Measurements from ENCODE around the gene CRAT. TPM values are rescaled to one million over a fixed set of nuclear protein-coding genes. Genes with fewer than 3 reads are reported as not detected.

CRAT gene
- total RNA-seq, 2 experiments from 2014 or later, result 16.0 to 16.4 TPM

DNA sequence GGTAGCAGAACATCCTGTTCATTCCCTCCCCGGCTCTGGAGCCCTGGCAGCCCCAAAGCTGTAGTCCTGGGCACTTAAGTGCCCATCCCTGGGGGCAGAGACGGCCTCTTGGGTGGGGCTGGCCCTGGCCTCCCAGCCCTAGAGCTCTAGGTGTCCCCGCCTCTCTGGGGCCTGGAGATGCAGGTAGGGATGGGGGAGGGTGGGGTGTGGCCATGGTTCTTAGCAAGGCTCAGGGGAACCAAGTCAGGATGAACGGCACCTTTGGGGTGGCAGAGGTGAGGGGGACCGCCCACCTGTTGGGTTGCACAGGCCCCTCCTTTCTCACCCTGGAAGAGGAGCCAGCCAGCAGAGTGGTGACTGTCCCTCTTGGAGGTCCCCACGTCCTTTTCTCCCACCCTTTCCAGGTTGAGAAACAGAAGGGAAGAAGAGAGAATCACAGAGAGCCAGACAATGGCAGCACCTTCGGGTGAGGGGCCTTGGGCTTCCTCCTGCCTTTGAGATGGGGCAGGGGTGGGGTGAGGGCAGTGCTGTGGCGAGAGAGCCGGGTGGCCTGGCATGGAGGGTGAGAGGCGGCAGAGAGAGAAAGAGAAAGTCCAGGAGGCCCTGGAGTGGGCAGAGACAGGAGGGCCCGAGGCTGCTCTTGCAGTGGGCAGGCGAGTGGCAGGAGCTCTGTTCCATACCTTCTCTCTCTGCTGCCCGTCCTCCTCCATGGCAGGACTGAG lies 2.3 kb downstream of the CRAT start:
- DNase-seq, result no peak
- H3K9me3 Mint-ChIP-seq, result no peaks in the 10 kb centered on the region
- no peak overlapping the region for H3K27ac Mint-ChIP-seq
- ChIA-PET CTCF (no interaction called here), POLR2A (no interaction called here)
- no peaks in the 10 kb centered on the region for H3K27me3 Mint-ChIP-seq
- H3K4me1 Mint-ChIP-seq (ENCODE audit: low read depth), result peaks cover 13% of the 10 kb centered on the region
- intact Hi-C loops (cut with micrococcal nuclease), result no loop called here
- H3K36me3 Mint-ChIP-seq, result no peaks in the 10 kb centered on the region
- peak overlapping the region; percentile 6 for H3K4me3 Mint-ChIP-seq

DNA sequence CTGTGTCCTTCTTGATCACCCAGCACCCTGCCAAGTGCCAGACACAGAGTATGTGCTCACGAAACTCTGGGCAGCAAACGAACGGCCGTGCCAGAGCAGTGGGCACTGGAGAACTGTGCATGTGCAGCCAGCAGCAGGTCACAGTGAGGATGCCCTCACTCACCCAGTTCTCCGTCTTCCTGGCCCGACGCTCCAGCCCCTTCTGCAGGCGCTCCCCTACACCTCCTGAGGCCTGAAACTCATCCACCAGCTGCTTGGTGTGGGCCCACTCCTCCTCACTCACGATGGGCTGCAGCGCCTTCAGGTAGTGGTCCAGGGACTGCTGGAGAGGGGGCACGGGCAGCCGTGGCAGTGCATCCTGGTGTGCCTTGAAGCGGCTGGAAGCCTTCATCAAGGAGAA lies 2.9 kb downstream of the CRAT start:
- H3K27me3 Mint-ChIP-seq, result no peaks in the 10 kb centered on the region
- H3K36me3 Mint-ChIP-seq, result no peaks in the 10 kb centered on the region
- peaks cover 10% of the 10 kb centered on the region for H3K4me1 Mint-ChIP-seq (ENCODE audit: low read depth)
- ChIA-PET CTCF (no interaction called here), POLR2A (no interaction called here)
- no peak overlapping the region for H3K27ac Mint-ChIP-seq
- DNase-seq, result no peak
- intact Hi-C loops (cut with micrococcal nuclease), result no loop called here
- no peaks in the 10 kb centered on the region for H3K9me3 Mint-ChIP-seq
- H3K4me3 Mint-ChIP-seq, result no peak overlapping the region

DNA sequence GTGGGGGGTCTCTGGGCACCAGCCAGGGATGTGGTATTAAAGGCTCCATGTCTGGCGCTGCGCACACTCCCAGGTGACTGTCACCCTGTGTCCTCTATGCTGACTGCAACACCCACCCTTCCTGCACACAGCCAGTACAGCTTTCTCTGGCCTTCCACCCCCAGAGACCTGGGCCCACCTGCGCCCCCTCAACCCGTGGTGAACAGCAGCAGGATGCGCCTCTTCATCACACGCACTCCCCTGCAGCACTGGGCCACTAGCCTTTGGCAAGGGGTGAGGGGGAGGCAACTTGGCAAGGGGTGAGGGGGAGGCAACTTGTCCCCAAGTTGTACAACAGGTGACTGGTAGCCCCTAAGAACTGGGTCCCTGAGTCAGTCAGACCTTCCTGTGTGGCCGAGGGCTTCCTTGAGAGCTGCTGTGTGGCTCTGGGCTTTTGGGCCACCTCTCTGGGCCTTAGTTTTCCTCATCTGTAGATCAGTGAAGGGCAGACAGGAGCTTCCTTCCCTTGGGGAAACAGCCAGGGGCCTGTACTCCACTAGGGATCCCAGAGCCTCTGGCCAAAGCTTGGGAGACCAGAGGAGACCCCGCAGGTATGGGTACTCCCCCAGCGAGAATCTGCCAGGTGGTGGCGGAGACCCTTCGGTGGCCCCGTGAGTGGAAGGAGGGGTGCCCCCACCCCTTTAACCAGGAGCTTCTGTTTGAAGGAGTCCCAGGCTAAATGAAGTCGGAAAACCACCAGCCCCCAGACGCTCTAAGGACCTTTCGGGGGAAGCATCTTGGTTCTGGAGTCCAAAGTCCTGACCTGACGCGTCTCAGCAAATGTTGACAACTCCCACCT lies 4.5 kb downstream of the CRAT start:
- ChIA-PET CTCF (no interaction called here), POLR2A (no interaction called here)
- intact Hi-C loops (cut with micrococcal nuclease), result no loop called here
- DNase-seq, result no peak
- H3K4me1 Mint-ChIP-seq (ENCODE audit: low read depth), result peaks cover 5% of the 10 kb centered on the region
- H3K9me3 Mint-ChIP-seq, result no peaks in the 10 kb centered on the region
- no peaks in the 10 kb centered on the region for H3K36me3 Mint-ChIP-seq
- no peaks in the 10 kb centered on the region for H3K27me3 Mint-ChIP-seq
- H3K27ac Mint-ChIP-seq, result no peak overlapping the region
- no peak overlapping the region for H3K4me3 Mint-ChIP-seq

DNA sequence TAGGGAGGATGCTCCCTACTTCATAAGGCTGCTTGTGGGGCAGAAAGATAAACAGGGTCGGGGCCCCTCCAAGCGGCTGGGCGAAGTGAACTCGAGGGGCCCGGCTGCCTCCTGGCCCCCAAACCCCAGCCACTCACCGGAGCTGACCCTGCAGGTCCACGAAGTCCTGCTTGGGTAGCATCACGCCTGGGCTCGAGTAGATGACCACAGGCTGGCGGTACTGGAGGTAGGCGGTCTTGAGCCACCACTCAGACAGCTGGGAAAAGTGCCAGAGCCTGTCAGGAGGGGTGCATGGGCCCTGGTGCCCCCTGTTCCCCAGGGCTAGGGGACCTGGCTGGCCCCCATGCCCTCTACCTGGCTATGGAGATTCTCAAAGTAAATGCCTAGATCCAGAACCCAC lies 6.5 kb downstream of the CRAT start:
- CTCF ChIA-PET, result no interaction called here
- no peaks in the 10 kb centered on the region for H3K4me1 Mint-ChIP-seq (ENCODE audit: low read depth)
- H3K36me3 Mint-ChIP-seq, result no peaks in the 10 kb centered on the region
- POLR2A ChIA-PET, result no interaction called here
- no peaks in the 10 kb centered on the region for H3K27me3 Mint-ChIP-seq
- intact Hi-C loops (cut with micrococcal nuclease), result no loop called here
- no peak for DNase-seq
- H3K27ac Mint-ChIP-seq, result no peak overlapping the region
- no peak overlapping the region for H3K4me3 Mint-ChIP-seq
- no peaks in the 10 kb centered on the region for H3K9me3 Mint-ChIP-seq

DNA sequence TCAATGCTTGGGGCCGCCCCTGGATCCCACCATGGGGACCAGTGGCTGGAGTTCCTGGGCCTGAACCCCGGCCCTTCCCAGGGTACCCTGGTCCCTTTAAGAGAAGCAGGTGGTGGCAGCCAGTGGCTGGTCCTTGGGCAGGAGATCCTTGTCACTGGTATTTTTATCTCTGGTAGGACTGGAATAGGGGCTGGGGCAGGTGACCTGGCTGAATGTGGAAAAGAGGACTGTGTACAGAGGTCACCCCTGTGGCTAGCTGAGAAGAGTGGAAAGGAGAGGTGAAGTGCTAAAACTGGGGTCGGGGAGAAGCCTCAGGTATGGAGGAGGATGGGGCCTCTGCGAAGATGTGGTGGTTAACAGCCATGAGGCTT lies 7.0 kb downstream of the CRAT start:
- ChIA-PET POLR2A (no interaction called here), CTCF (interaction anchor here (1.1 kb wide), 1 partner anchor 27 kb away, joined by 3 read pairs; no protein-coding TSS in a partner anchor)
- Mint-ChIP-seq H3K27ac (no peak overlapping the region), H3K4me1 (ENCODE audit: low read depth) (no peaks in the 10 kb centered on the region), H3K4me3 (no peak overlapping the region), H3K9me3 (no peaks in the 10 kb centered on the region), H3K36me3 (no peaks in the 10 kb centered on the region), H3K27me3 (no peaks in the 10 kb centered on the region)
- intact Hi-C loops (cut with micrococcal nuclease), result no loop called here
- no peak for DNase-seq

DNA sequence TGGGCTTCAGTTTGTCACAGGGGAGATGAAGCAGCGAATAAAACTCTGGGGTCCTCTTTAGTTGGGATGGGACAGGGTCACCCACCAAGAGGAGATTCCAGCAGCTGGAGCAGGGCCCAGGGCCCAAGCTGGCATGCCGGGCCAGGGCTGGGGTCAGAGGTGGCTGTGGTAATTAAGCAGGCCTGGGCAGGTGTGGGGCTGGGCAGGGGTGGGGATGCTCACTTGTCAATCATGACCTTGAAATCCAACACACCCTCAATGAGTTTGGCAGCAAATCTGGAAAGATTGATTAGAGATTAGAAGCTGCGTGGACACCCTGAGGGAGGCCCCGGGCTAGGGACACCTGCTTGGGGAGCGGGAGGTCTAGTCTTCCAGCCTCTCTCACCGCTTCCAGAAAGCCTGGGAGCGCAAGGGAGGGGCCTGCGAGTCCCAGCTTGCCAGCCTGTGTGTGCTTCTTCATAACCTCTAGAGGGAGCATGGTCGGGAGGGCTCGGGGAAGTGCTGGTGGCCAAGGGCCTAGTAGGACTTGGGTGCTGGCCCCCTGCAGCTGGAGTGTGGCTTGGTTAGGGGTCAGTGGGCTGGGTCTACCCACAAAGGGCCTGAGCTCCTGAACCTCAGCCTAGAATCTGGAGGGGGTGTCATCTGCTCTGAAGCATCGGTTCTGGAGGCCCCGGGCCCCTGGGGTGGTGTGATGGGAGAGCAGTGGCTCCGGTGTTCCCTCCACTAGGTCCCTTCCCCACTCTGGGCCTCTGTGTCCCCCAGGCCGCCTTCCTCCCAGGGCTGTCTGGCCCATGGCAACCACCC lies 7.6 kb downstream of the CRAT start:
- Mint-ChIP-seq H3K27me3 (no peaks in the 10 kb centered on the region), H3K4me3 (no peak overlapping the region), H3K36me3 (no peaks in the 10 kb centered on the region), H3K27ac (no peak overlapping the region), H3K4me1 (ENCODE audit: low read depth) (no peaks in the 10 kb centered on the region), H3K9me3 (no peaks in the 10 kb centered on the region)
- DNase-seq, result peak; percentile 30
- ChIA-PET POLR2A (interaction anchor here (0.6 kb wide), 1 partner anchor 30 kb away, joined by 3 read pairs; no protein-coding TSS in a partner anchor), CTCF (interaction anchor here (1.1 kb wide), 1 partner anchor 28 kb away, joined by 3 read pairs; no protein-coding TSS in a partner anchor)
- intact Hi-C loops (cut with micrococcal nuclease), result no loop called here

DNA sequence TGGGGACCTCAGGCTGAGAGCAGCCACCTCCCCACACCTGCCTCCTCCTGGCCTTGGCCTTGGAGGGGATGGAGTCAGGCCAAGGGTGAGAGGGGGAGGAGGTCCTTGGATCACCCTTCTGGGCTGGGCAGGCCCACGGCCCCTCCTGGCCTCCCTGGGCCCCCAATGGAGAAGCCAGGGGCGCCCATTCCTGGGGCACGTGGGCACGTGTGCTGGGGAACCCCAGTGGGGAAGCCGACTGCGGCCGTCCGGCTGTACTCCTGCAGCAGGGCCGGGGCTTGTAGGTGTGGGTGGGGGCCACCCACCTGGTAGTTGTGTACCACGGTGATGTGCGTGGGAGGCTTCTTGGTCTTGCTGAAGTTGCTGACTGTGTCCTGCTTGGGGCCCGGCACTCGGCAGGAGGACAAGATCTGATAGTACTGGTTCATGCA lies 8.5 kb downstream of the CRAT start:
- POLR2A ChIA-PET, result no interaction called here

DNA sequence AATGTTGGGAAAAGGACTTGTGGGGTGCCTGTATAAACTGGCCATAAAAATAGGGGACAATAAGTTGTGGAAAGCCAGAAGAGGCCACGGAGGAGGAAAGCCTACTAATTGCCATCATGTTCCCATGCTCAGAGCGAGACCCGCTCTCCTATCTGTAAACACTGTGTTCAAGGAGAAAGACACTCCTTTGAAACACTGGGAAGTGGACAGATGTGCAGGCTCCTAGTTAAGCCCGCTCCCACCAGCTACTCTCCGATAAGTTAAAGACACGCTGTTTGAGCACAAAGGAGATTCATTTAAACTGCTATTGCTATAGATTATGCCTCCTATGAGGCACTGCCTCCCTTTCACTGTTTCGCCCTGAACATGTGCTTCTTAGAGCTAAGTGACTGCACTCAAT lies 9.3 kb downstream of the CRAT start:
- no peak overlapping the region for H3K27ac Mint-ChIP-seq
- no peaks in the 10 kb centered on the region for H3K27me3 Mint-ChIP-seq
- no peaks in the 10 kb centered on the region for H3K4me1 Mint-ChIP-seq (ENCODE audit: low read depth)
- no peak for DNase-seq
- no peaks in the 10 kb centered on the region for H3K9me3 Mint-ChIP-seq
- CTCF ChIA-PET, result no interaction called here
- H3K4me3 Mint-ChIP-seq, result no peak overlapping the region
- intact Hi-C loops (cut with micrococcal nuclease), result no loop called here
- peaks cover 2% of the 10 kb centered on the region for H3K36me3 Mint-ChIP-seq
- POLR2A ChIA-PET, result interaction anchor here (0.6 kb wide), 1 partner anchor 57 kb away, joined by 3 read pairs; no protein-coding TSS in a partner anchor

More for the DNA sequence above, 8.5 kb downstream of the CRAT start:
- intact Hi-C loops (cut with micrococcal nuclease), result no loop called here
- Mint-ChIP-seq H3K36me3 (peaks cover 2% of the 10 kb centered on the region), H3K4me3 (no peak overlapping the region), H3K4me1 (ENCODE audit: low read depth) (no peaks in the 10 kb centered on the region), H3K9me3 (no peaks in the 10 kb centered on the region), H3K27me3 (no peaks in the 10 kb centered on the region), H3K27ac (no peak overlapping the region)
- no peak for DNase-seq
- CTCF ChIA-PET, result no interaction called here

DNA sequence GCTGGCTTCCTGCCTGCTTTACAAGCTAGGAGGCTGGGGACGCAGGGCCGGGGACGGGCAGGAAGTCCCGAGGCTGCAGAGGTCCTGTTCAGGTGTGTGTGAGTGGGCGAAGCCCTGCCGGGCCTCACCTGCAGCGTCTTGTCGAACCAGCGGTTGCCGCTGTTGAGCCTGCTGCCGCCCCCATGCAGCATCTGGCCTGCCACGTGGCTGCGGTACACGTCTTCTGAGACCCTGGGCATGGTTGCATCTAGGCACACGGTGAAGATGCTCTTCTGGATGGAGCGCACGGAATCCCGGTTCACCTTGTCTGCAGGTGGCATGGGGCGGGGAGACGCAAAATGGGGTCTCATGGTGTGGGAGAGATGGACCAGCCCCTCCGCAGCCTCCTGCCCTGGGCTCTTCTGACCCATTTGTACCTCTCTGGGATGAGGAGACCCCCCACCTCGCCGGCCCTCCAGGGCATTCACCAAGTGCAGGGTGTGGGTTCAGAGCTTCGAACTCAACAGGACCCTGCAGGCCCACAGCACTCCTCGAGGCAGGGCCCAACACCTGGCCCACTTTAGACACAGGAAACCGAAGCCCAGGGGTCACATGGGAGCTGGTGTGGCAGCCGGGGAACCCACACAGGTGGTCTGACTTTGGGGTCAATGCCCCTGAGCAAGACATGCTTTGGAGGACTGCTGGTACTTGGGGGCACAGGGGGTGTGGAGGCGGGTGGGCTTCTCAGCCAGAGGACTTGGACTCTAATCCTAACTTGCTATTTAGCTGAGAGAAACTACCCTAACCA lies 10.0 kb downstream of the CRAT start:
- Mint-ChIP-seq H3K36me3 (peaks cover 2% of the 10 kb centered on the region), H3K4me3 (no peak overlapping the region), H3K27ac (no peak overlapping the region), H3K27me3 (no peaks in the 10 kb centered on the region), H3K9me3 (no peaks in the 10 kb centered on the region), H3K4me1 (ENCODE audit: low read depth) (no peaks in the 10 kb centered on the region)
- ChIA-PET POLR2A (interaction anchor here (0.6 kb wide), 1 partner anchor 56 kb away, joined by 3 read pairs; no protein-coding TSS in a partner anchor), CTCF (no interaction called here)
- no peak for DNase-seq
- intact Hi-C loops (cut with micrococcal nuclease), result no loop called here

DNA sequence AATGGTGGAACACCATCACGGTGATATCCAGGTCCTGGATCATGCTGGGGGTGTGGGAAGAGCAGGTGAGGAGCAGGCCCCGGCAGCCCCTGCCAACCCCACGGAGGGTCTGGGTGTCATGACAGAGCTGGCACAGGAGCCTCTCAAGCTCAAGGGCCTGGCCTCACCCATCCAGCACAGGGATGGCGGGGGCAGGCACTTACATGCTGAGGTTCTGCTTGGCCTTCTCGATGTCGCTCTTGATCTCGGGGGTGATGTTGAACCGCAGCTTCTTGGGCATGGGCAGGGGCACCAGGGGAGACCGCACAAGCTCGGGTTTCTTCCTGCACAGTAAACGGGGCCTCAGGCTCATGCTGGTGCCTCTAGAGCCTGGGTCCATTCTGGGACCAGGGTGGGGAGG lies 12.3 kb downstream of the CRAT start:
- Mint-ChIP-seq H3K27me3 (no peaks in the 10 kb centered on the region), H3K36me3 (peaks cover 2% of the 10 kb centered on the region), H3K4me3 (no peak overlapping the region), H3K9me3 (no peaks in the 10 kb centered on the region), H3K4me1 (ENCODE audit: low read depth) (no peaks in the 10 kb centered on the region), H3K27ac (no peak overlapping the region)
- intact Hi-C loops (cut with micrococcal nuclease), result no loop called here
- ChIA-PET POLR2A (interaction anchor here (0.6 kb wide), 1 partner anchor 727 kb away, joined by 3 read pairs; no protein-coding TSS in a partner anchor), CTCF (interaction anchor here (1.5 kb wide), 1 partner anchor 33 kb away, joined by 3 read pairs; no protein-coding TSS in a partner anchor)
- DNase-seq, result no peak

DNA sequence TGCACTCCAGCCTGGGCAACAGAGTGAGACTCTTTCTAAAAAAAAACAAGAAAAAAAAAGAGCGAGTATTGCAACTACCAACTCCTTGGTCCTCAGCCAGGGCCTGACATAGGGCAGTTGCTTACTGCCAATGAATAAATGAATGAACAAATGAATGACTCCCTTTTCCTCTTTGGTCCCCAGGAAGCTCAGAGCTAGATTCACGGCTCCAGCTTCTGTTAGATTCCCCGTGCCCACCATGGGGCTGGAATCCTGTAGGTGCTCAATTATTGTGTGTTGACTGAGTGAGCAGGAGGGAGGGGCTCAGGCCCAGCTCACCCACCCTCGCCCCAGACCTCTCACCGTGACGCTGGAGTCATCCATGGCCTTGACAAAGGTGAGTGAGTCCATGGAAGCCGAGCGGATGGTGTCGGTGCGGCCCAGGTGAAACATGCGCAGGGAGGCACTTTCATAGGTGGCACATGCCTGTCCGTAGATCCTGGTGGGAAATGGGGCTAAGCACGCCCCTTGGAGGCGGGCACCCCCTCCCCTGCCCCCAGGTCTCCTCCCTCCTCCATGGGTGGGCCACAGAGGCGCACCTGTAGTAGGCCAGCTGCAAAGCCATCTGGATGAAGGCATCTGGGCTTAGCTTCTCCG lies 12.8 kb downstream of the CRAT start:
- no peak overlapping the region for H3K4me3 Mint-ChIP-seq
- no peak for DNase-seq
- no peaks in the 10 kb centered on the region for H3K27me3 Mint-ChIP-seq
- intact Hi-C loops (cut with micrococcal nuclease), result no loop called here
- H3K4me1 Mint-ChIP-seq (ENCODE audit: low read depth), result no peaks in the 10 kb centered on the region
- peaks cover 2% of the 10 kb centered on the region for H3K36me3 Mint-ChIP-seq
- H3K27ac Mint-ChIP-seq, result no peak overlapping the region
- no peaks in the 10 kb centered on the region for H3K9me3 Mint-ChIP-seq
- CTCF ChIA-PET, result interaction anchor here (1.5 kb wide), 1 partner anchor 34 kb away, joined by 3 read pairs; no protein-coding TSS in a partner anchor
- POLR2A ChIA-PET, result interaction anchor here (0.6 kb wide), 1 partner anchor 727 kb away, joined by 3 read pairs; no protein-coding TSS in a partner anchor

All from activated CD4-positive, alpha-beta memory T cell treated with anti-CD3 and anti-CD28 coated beads for 36 hours (primary cell).